Peyer's patch (tissue), 4 donors: ENCODE data around the gene PACSIN1. TPM values are rescaled to one million over a fixed set of nuclear protein-coding genes. Genes with fewer than 3 reads are reported as not detected.

Source experiments
- DNase-seq, 3 donors: peaks; one replicate each; pipeline ENCODE4 v3.0.0-alpha.2; 2017 to 2019
- H3K27ac ChIP-seq, 4 donors: fragments of 200-600 bp; sonication (generic); one replicate each; pipeline ENCODE4 v1.5.1; 2016 to 2019
- H3K27me3 ChIP-seq, 2 donors: fragments of 200-600 bp; sonication (generic); one replicate each; pipeline ENCODE4 v1.5.1; 2019
- H3K36me3 ChIP-seq, 3 donors: fragments of 200-600 bp; sonication (generic); one replicate each; pipeline ENCODE4 v1.5.1; 2016 to 2019
- H3K4me1 ChIP-seq, 4 donors: fragments of 200-600 bp; sonication (generic); one replicate each; pipeline ENCODE4 v1.5.1; 2016 to 2019
- H3K4me3 ChIP-seq, 4 donors: fragments of 200-600 bp; sonication (generic); 1 replicate in 3 of 4; 2 replicates in 1 of 4; pipeline ENCODE4 v1.5.1; 2016 to 2019; ENCODE audit warnings: mild to moderate bottlenecking in 1 of 4
- H3K9me3 ChIP-seq, 4 donors: fragments of 200-600 bp; sonication (generic); one replicate each; pipeline ENCODE4 v1.5.1; 2016 to 2019; ENCODE audit warnings: mild to moderate bottlenecking in 1 of 4
- POLR2A ChIP-seq, 2 donors: fragments of 450-650 bp; IDR thresholded peaks; one replicate each; pipeline ENCODE4 v1.5.1; 2017; ENCODE audit warnings: antibody characterized with exemption in 2 of 2, mild to moderate bottlenecking in 2 of 2, moderate library complexity in 2 of 2
- total RNA-seq, 4 donors: library from RNA; depleted of rRNA; stranded (reverse); fragments of >200 nt; gene quantifications; one replicate each; pipeline ENCODE4 v1.1.0, GENCODE V29; 2016
- TF ChIP-seq, protein P1 (sequence below), 6 experiments: fragments of 450-650 bp in 4 of 6; fragments of 200-600 bp in 2 of 6; sonication (generic) in 1 of 6; IDR thresholded peaks; one replicate each; pipeline ENCODE4 v1.5.1; 2017 to 2019; ENCODE audit warnings: antibody characterized with exemption in 6 of 6, mild to moderate bottlenecking in 3 of 6, moderate library complexity in 1 of 6

Gene PACSIN1
- total RNA-seq, 4 donors from 2014 or later, result 0.28 to 9.9 (median 0.40) TPM; not detected in 1

DNA sequence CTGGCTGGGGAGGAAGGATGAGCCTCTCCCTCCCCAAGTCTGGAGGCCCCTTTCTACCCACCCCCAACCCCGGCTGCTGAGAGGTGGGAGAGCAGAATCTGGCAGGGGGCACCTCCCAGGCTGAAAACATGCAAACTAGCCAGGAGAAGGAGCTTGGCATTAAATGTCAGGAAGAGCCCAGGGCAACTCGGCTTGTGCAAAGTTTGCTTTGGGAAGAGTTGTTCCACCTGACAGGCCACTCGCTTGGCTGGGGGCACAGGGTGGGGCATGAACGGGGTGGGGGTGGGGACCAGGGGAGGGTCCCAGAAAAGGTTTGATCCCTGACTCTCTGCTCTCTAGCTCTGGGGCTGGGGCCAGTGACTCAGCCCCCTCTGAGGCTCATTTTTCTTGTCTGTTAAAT, 87.3 kb downstream of the PACSIN1 start:
- no peaks in the 10 kb centered on the region for H3K9me3 ChIP-seq
- H3K4me1 ChIP-seq, result peaks cover 0 to under 1% (median 0%) of the 10 kb centered on the region in 4 donors
- TF ChIP-seq, protein P1, sequence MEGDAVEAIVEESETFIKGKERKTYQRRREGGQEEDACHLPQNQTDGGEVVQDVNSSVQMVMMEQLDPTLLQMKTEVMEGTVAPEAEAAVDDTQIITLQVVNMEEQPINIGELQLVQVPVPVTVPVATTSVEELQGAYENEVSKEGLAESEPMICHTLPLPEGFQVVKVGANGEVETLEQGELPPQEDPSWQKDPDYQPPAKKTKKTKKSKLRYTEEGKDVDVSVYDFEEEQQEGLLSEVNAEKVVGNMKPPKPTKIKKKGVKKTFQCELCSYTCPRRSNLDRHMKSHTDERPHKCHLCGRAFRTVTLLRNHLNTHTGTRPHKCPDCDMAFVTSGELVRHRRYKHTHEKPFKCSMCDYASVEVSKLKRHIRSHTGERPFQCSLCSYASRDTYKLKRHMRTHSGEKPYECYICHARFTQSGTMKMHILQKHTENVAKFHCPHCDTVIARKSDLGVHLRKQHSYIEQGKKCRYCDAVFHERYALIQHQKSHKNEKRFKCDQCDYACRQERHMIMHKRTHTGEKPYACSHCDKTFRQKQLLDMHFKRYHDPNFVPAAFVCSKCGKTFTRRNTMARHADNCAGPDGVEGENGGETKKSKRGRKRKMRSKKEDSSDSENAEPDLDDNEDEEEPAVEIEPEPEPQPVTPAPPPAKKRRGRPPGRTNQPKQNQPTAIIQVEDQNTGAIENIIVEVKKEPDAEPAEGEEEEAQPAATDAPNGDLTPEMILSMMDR (IDR thresholded peaks at IDR 0.05), result no peak
- TF ChIP-seq POLR2A (IDR thresholded peaks at IDR 0.05), result no peak
- no peaks in the 10 kb centered on the region for H3K36me3 ChIP-seq
- H3K27me3 ChIP-seq, result no peaks in the 10 kb centered on the region
- DNase-seq, result no peak
- no peak overlapping the region for H3K4me3 ChIP-seq
- H3K27ac ChIP-seq, result no peak overlapping the region

DNA sequence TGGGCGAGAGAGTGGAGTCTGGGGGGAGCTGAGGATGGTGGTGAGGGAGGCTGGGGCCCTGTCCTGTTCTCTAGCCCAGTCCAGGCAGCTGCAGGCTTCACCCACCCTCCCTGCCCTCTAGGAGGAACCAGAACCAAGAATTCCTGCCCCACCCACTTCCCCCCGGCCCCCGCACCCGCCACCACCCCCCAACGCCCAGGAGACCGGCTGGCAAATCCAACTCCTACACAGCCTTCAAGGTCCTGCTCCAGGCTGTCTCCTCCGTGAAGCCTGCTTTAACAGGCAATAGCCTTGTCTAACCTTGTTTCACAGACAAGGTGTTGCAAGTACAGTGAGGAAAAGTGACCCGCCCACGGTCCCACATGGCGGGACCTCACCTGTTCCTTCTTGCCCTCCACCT, 87.9 kb downstream of the PACSIN1 start:
- DNase-seq, result no peak
- H3K27ac ChIP-seq, result peak overlapping the region in 1 of 4 donors; percentile 30
- TF ChIP-seq POLR2A (IDR thresholded peaks at IDR 0.05), result no peak
- TF ChIP-seq, protein P1 (IDR thresholded peaks at IDR 0.05), result no peak
- H3K27me3 ChIP-seq, result no peaks in the 10 kb centered on the region
- no peaks in the 10 kb centered on the region for H3K36me3 ChIP-seq
- H3K9me3 ChIP-seq, result no peaks in the 10 kb centered on the region
- peak overlapping the region in 1 of 4 donors; percentile 25 for H3K4me3 ChIP-seq
- H3K4me1 ChIP-seq, result no peaks in the 10 kb centered on the region

DNA sequence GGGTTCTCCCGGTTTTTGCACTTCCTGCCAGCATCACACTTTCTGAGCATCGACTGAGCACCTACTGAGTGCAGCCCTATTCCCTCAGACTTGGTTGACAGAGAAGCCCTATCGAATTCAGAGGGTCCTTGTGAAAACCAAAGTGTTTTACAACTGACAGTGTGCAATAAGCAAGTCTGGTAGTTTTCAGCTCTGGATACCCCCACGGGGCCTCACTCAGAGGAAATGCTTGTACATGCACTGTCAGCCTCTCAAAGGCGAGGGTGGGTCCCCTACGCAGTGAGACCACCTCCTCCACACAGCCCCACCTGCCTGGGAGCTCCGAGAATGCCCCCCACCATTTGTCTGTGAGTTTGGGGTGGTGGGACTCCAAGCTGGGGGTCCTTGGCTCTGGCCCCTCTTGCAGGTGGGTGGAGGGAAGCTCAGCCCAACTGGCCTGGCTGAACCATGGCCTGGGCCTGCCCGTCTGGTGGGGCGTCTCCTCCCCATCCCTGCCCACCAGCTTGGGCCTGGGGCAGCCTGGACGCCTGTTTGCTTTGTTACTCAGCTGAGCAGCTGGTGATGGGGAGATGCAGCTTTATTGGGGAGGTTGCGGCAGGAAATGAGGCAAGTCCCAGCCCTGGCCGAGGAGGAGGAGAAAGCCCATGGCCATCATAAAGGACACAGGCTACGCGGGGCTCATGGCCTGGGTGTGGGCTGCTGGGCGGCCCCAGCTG, 88.6 kb downstream of the PACSIN1 start:
- DNase-seq, result peak in 1 of 3 donors; percentile 63
- H3K4me3 ChIP-seq, result peak overlapping the region in 2 of 4 donors; percentile 16 to 37

DNA sequence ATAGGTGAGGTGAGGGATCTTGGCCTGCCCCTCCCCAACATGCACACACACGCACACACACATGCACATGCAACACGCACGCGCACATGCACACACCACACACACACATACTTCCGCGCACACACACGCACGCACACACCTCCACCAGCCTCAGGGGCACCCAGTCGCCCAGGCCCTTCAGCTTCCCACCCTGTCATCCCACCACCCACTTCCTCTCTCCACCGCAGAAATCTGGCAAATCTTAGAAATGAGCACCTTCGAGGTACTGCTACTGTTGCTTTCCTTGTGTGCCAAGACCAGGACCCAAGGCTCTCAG, 89.1 kb downstream of the PACSIN1 start:
- DNase-seq, result no peak
- no peak for TF ChIP-seq POLR2A (IDR thresholded peaks at IDR 0.05)
- TF ChIP-seq, protein P1 (IDR thresholded peaks at IDR 0.05), result no peak
- Histone ChIP-seq H3K27me3 (no peaks in the 10 kb centered on the region), H3K27ac (peak overlapping the region in 3 of 4 donors; percentile 27 to 52 (median 44)), H3K4me1 (no peaks in the 10 kb centered on the region), H3K4me3 (peak overlapping the region in 2 of 4 donors; percentile 32 to 37), H3K36me3 (no peaks in the 10 kb centered on the region), H3K9me3 (no peaks in the 10 kb centered on the region)

More for the DNA sequence above, 88.6 kb downstream of the PACSIN1 start:
- no peaks in the 10 kb centered on the region for H3K27me3 ChIP-seq
- no peaks in the 10 kb centered on the region for H3K36me3 ChIP-seq
- H3K27ac ChIP-seq, result peak overlapping the region in 1 of 4 donors; percentile 30
- H3K4me1 ChIP-seq, result no peaks in the 10 kb centered on the region
- TF ChIP-seq, protein P1 (IDR thresholded peaks at IDR 0.05), result no peak
- TF ChIP-seq POLR2A (IDR thresholded peaks at IDR 0.05), result no peak
- no peaks in the 10 kb centered on the region for H3K9me3 ChIP-seq

DNA sequence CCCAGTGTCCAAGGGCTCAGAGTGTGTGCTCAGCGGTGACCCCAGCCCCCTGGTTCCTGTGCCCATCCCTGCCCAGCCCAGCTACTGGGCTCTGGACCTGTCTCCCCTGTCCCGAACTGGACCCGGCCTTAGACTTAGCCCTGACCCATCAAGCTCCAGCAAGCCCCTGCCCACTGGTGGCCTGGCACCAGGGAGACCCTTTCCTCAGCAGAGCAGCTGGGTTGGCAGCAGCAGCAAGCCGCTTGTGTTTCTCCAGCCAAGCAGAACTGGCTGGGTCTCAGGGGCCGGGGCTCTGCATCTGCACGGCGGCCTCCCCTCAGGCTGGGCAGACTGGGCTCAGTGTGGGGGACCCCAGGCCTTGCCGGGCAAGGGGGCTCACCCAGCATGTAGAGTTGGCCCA, 89.5 kb downstream of the PACSIN1 start:
- peak overlapping the region in 2 of 4 donors; percentile 32 to 37 for H3K4me3 ChIP-seq
- H3K27me3 ChIP-seq, result no peaks in the 10 kb centered on the region
- H3K36me3 ChIP-seq, result no peaks in the 10 kb centered on the region
- peak overlapping the region in 3 of 4 donors; percentile 27 to 52 (median 44) for H3K27ac ChIP-seq
- H3K9me3 ChIP-seq, result no peaks in the 10 kb centered on the region
- no peak for DNase-seq
- TF ChIP-seq POLR2A (IDR thresholded peaks at IDR 0.05), result no peak
- TF ChIP-seq, protein P1 (IDR thresholded peaks at IDR 0.05), result no peak
- no peaks in the 10 kb centered on the region for H3K4me1 ChIP-seq
